AG10803 (cell line): Measurements from ENCODE around the gene CAMKMT.

Experiments
- DNase-seq: peaks from one replicate; pipeline ENCODE4 v3.0.0; 2010; ENCODE audit warnings: low read depth
- H3K4me3 ChIP-seq: 2 replicates; pipeline ENCODE4 v1.5.1; 2011; ENCODE audit warnings: mild to moderate bottlenecking, low read length, control low read depth
- CTCF ChIP-seq: conservative IDR thresholded peaks from 2 replicates; pipeline ENCODE4 v1.5.1; 2011; ENCODE audit warnings: mild to moderate bottlenecking, low read length, control low read depth, inconsistent platforms

Gene CAMKMT

GRCh38 chr2:44689516-44689915, 327.8 kb downstream of the CAMKMT start:
- no peak for DNase-seq
- H3K4me3 ChIP-seq = no peak overlapping the region
- no peak for TF ChIP-seq CTCF

GRCh38 chr2:44691174-44691785, 329.5 kb downstream of the CAMKMT start:
- H3K4me3 ChIP-seq = no peak overlapping the region
- no peak for TF ChIP-seq CTCF
- DNase-seq = no peak

- no peak for DNase-seq
- no peak for TF ChIP-seq CTCF
- H3K4me3 ChIP-seq = no peak overlapping the region
These were observed 331.1 kb downstream of the CAMKMT start for GRCh38 chr2:44692821-44693220.

GRCh38 chr2:44700824-44701223, 339.1 kb downstream of the CAMKMT start:
- TF ChIP-seq CTCF = no peak
- no peak overlapping the region for H3K4me3 ChIP-seq

GRCh38 chr2:44705356-44705755, 343.6 kb downstream of the CAMKMT start:
- DNase-seq = no peak
- no peak for TF ChIP-seq CTCF
- H3K4me3 ChIP-seq = no peak overlapping the region

More at GRCh38 chr2:44700824-44701223, 339.1 kb downstream of the CAMKMT start:
- DNase-seq = no peak

- no peak for TF ChIP-seq CTCF
- no peak overlapping the region for H3K4me3 ChIP-seq
- no peak for DNase-seq
These were observed 344.2 kb downstream of the CAMKMT start for GRCh38 chr2:44705876-44706480.
